Measurements from ENCODE around the gene GABRA5. TPM values are rescaled to one million over a fixed set of nuclear protein-coding genes. Genes with fewer than 3 reads are reported as not detected.
"Not testable (repeated sequence)": the region's sequence is repeated elsewhere in the genome, so short reads cannot be mapped to it uniquely, and the experiment has no call there.

Gene GABRA5
- total RNA-seq = not detected

DNA sequence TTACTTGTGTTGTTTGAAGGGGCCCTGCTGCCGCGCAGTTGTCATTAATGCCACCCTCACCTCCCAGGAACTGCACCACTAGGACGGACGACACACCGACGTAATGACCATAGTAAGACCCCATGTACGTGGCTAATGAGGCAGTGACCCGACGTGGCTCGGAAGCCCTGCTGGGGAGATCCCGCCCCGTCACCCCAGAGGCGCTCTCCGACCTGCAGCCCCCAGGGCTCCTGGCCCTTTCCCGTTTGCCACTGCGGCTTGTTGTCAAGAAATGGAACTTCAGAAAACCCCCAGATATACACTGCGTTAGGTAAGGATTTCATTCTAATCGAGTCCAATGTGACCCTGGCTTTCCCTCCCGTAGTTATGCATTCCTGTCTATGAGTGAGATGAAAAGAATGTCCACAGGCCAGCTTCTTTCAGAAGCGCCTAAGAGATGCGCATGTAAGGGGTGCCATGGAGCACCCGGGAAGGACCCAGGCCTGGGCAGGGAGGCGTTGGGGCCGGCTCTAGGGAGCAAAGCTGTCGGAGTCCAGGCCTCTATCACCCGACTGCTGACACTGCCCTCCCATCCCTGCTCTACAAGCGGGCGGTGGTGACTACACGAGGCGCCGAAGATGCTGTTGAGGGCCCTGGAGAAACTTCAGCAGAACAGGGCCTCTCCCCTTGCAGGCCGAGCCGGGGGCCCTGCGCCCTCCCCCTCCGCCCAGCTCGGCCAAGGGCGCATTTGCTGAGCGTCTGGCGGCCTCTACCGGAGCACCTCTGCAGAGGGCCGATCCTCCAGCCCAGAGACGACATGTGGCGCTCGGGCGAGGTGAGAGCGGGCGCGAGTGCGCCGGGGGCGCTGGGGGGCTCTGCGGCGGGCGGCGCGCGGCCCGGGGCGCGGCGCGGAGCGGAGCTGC is at the start of gene GABRA5:
TSS of gene GABRA5 (plus strand) at position 765 of the 902 bp plus-strand sequence. CDS start 2,187 bp downstream, outside the sequence.
- TF ChIP-seq, protein P1, sequence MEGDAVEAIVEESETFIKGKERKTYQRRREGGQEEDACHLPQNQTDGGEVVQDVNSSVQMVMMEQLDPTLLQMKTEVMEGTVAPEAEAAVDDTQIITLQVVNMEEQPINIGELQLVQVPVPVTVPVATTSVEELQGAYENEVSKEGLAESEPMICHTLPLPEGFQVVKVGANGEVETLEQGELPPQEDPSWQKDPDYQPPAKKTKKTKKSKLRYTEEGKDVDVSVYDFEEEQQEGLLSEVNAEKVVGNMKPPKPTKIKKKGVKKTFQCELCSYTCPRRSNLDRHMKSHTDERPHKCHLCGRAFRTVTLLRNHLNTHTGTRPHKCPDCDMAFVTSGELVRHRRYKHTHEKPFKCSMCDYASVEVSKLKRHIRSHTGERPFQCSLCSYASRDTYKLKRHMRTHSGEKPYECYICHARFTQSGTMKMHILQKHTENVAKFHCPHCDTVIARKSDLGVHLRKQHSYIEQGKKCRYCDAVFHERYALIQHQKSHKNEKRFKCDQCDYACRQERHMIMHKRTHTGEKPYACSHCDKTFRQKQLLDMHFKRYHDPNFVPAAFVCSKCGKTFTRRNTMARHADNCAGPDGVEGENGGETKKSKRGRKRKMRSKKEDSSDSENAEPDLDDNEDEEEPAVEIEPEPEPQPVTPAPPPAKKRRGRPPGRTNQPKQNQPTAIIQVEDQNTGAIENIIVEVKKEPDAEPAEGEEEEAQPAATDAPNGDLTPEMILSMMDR (IDR thresholded peaks at IDR 0.05) = no peak
- Histone ChIP-seq H3K4me3 (peak within 1 kb of the TSS; percentile 21), H3K27ac (no peak within 1 kb of the TSS), H3K36me3 (no peaks in the 10 kb centered on the region), H3K27me3 (replicated peaks; ENCODE audit: insufficient read depth) (no peaks in the 10 kb centered on the region), H3K4me1 (ENCODE audit: control insufficient read depth in 1 of 2, low read depth in 2 of 2) (peaks cover 0 to 12% of the 10 kb centered on the region in 2 donors), H3K9me3 (no peaks in the 10 kb centered on the region)
- DNase-seq (ENCODE audit: low spot score) (no peak), ATAC-seq (ENCODE audit: insufficient number of reproducible peaks, low FRiP score, low read depth) (no peak)

DNA sequence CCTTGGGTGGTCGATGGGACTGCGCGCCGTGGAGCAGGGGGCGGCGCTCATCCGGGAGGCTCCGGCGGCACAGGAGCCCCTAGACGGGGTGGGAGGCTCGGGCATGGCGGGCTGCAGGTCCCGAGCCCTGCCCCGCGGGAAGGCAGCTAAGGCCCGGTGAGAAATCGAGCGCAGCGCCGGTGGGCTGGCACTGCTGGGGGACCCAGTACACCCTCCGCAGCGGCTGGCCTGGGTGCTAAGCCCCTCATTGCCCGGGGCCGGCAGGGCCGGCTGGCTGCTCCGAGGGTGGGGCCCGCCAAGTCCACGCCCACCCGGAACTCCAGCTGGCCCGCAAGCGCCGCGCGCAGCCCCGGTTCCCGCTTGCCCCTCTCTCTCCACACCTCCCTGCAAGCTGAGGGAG is 35.7 kb upstream of the GABRA5 start:
- H3K27me3 ChIP-seq (replicated peaks; ENCODE audit: insufficient read depth); H3K36me3 ChIP-seq; ATAC-seq (ENCODE audit: insufficient number of reproducible peaks, low FRiP score, low read depth); H3K4me3 ChIP-seq; H3K27ac ChIP-seq; DNase-seq (ENCODE audit: low spot score); H3K4me1 ChIP-seq (ENCODE audit: control insufficient read depth in 1 of 2, low read depth in 2 of 2); H3K9me3 ChIP-seq: not testable (repeated sequence)

DNA sequence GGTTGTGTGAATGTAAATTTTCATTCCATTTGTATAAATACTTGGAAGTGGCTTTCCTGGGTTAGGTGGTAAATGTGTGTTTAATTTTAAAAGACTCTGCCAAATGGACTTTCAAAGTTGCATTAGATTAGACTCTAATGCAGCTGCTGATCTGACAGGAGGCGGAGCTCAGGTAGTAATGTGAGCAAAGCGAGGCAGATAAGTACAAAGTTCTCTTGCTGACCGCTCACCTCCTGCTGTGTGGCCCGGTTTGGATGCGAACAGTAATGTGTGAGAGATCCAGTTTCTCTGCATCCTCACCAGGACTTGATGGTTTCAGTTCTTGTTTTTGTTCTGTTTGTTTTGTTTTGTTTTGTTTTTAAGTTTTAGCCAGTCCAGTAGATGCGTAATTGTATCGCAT is 34.9 kb upstream of the GABRA5 start:
- H3K9me3 ChIP-seq = no peaks in the 10 kb centered on the region
- no peak for DNase-seq (ENCODE audit: low spot score)
- no peaks in the 10 kb centered on the region for H3K27me3 ChIP-seq (replicated peaks; ENCODE audit: insufficient read depth)
- H3K36me3 ChIP-seq = no peaks in the 10 kb centered on the region
- no peak overlapping the region for H3K4me3 ChIP-seq
- no peak overlapping the region for H3K27ac ChIP-seq
- no peak for ATAC-seq (ENCODE audit: insufficient number of reproducible peaks, low FRiP score, low read depth)
- H3K4me1 ChIP-seq (ENCODE audit: control insufficient read depth in 1 of 2, low read depth in 2 of 2) = no peaks in the 10 kb centered on the region
- TF ChIP-seq, protein P1 (IDR thresholded peaks at IDR 0.05) = no peak

DNA sequence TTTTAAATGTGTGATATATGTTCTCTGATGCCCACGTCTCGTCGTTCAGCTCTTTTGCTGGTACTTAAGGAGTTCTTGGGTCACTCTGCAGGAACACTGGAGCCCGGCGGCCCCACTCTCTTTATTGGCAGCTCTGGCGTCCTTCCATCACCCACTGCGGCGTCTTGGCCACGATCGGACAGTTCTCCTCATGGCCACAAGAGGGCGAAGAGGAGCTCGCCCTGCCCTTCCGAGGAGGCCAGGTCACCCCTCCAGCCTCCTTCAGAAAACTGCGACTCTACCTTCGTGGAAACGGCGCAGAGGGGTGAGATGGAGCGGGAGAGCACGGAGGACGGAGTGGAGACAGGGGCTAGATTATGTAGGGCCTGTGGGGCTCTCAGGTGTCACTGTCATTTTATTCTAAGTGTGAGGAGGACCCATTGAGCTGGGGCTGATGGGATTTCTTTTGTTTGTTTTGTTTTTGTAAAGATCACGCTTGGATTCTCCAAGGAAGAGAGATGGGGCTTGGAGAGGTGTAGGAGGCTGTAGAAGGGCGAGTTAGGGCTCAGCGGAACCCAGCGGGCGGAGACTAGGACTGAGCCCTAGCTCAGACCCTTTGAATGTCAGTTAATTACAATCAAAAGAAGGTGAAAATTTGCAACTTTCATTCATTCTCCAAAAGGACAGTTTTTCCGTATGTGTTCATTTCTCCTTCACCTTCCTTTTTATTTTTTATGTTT is 28.0 kb upstream of the GABRA5 start:
- H3K27me3 ChIP-seq (replicated peaks; ENCODE audit: insufficient read depth) = no peaks in the 10 kb centered on the region
- DNase-seq (ENCODE audit: low spot score) (no peak), ATAC-seq (ENCODE audit: insufficient number of reproducible peaks, low FRiP score, low read depth) (no peak)
- no peaks in the 10 kb centered on the region for H3K4me1 ChIP-seq (ENCODE audit: control insufficient read depth in 1 of 2, low read depth in 2 of 2)
- no peaks in the 10 kb centered on the region for H3K36me3 ChIP-seq
- H3K9me3 ChIP-seq = no peaks in the 10 kb centered on the region
- TF ChIP-seq, protein P1 (IDR thresholded peaks at IDR 0.05) = no peak
- H3K27ac ChIP-seq = no peak overlapping the region
- no peak overlapping the region for H3K4me3 ChIP-seq

DNA sequence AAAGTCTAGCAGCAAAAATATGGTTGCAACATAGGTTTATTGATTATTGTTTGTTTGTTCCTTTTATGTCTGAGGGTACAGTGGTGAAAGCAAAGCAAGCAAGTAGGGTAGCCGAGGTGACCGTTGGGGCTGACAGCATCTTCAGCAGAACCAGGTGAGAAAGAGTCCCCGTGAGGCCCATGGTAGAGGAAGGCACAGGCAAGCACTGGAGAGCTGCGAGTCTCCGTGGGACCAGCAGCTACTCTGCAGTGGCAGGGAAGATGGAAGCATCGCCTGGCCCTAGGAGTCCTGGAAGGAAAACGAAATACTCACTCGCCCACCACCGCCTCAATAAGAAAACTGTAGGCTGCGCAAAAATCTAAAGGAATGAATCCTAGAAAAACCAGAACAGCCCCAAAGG is 25.3 kb upstream of the GABRA5 start:
- H3K27ac ChIP-seq = no peak overlapping the region
- H3K27me3 ChIP-seq (replicated peaks; ENCODE audit: insufficient read depth) = no peaks in the 10 kb centered on the region
- ATAC-seq (ENCODE audit: insufficient number of reproducible peaks, low FRiP score, low read depth) = no peak
- TF ChIP-seq, protein P1 (IDR thresholded peaks at IDR 0.05) = no peak
- no peak overlapping the region for H3K4me3 ChIP-seq
- no peaks in the 10 kb centered on the region for H3K9me3 ChIP-seq
- H3K4me1 ChIP-seq (ENCODE audit: control insufficient read depth in 1 of 2, low read depth in 2 of 2) = no peaks in the 10 kb centered on the region
- no peaks in the 10 kb centered on the region for H3K36me3 ChIP-seq
- no peak for DNase-seq (ENCODE audit: low spot score)
